HepG2 (cell line): ENCODE measurements around the gene SPTBN5. TPM values are rescaled to one million over a fixed set of nuclear protein-coding genes. Genes with fewer than 3 reads are reported as not detected.

Source experiments
- ATAC-seq: fragments of 200-7000 bp; cut with Tn5 transposase; 3 replicates; pipeline ENCODE4 v1.9.1; 2020; ENCODE audit warnings: mild to moderate bottlenecking, moderate library complexity
- BruUV-seq: library from RNA; stranded (reverse); fragments of 400-500 nt; replicated peaks from 2 replicates; lab custom pipeline; 2021; lab: Mats Ljungman, UMichigan
- CTCF ChIA-PET: fragments of 300-600 bp; formaldehyde crosslinking; extraction: SDS; loops from one replicate; lab custom pipeline; 2021; ENCODE audit warnings: low total read pairs, inconsistent platforms, low intra/inter-chr PET ratio; lab: Yijun Ruan, JAX
- POLR2A ChIA-PET: fragments of 350-600 bp; sonication (Branson Sonifier 250); formaldehyde crosslinking; loops from one replicate; lab custom pipeline; 2020; ENCODE audit warnings: antibody characterized with exemption, inconsistent platforms; lab: Yijun Ruan, JAX
- DNase-seq: peaks from one replicate; pipeline ENCODE4 v3.0.0-alpha.2; 2015; ENCODE audit warnings: low spot score
- FAIRE-seq: peaks from 3 replicates; lab custom pipeline; 2011; peaks lifted over from hg19 to GRCh38; lab: Jason Lieb, UNC
- H2AFZ ChIP-seq: one replicate; pipeline ENCODE4 v1.6.1; 2011; ENCODE audit warnings: low read length, inconsistent platforms
- H3K27ac ChIP-seq: fragments of 300-600 bp; 3 replicates; pipeline ENCODE4 v1.8.0; 2011; ENCODE audit warnings: mixed run types, mild to moderate bottlenecking, mixed read lengths, low read length, inconsistent platforms; ENCODE audit not compliant: insufficient read depth; ENCODE audit errors: extremely low read length
- H3K27me3 ChIP-seq, 2 experiments: fragments of 200-600 bp in 1 of 2; 2 replicates in 1 of 2; 3 replicates in 1 of 2; pipeline versions ENCODE4 v1.6.0 to v1.8.0; 2011; ENCODE audit warnings: low read length in 2 of 2, mild to moderate bottlenecking in 2 of 2, moderate library complexity in 2 of 2, inconsistent platforms in 1 of 2; ENCODE audit not compliant: insufficient read depth in 2 of 2, control insufficient read depth in 1 of 2
- H3K36me3 ChIP-seq, 2 experiments: fragments of 200-600 bp in 1 of 2; replicated peaks in 1 of 2; 2 replicates in 1 of 2; 3 replicates in 1 of 2; pipeline versions ENCODE4 v1.5.1 to v1.8.0; 2011; ENCODE audit warnings: low read length in 2 of 2, inconsistent platforms in 1 of 2; ENCODE audit not compliant: insufficient read depth in 2 of 2, control insufficient read depth in 1 of 2
- H3K4me1 ChIP-seq: 2 replicates; pipeline ENCODE4 v1.5.1; 2012; ENCODE audit warnings: low read length, inconsistent platforms; ENCODE audit not compliant: insufficient read depth
- H3K4me2 ChIP-seq: 2 replicates; pipeline ENCODE4 v1.6.0; 2011; ENCODE audit warnings: low read depth, low read length, inconsistent platforms
- H3K4me3 ChIP-seq, 3 experiments: fragments of 200-600 bp in 1 of 3; sonication (generic), shearing (Covaris generic) in 1 of 3; replicated peaks in 1 of 3; 2 replicates each; pipeline ENCODE4 v1.5.1; 2011 to 2016; ENCODE audit warnings: low read length in 3 of 3, inconsistent platforms in 2 of 3, low read depth in 2 of 3, mild to moderate bottlenecking in 2 of 3, control low read depth in 1 of 3, mixed read lengths in 1 of 3; ENCODE audit not compliant: insufficient read depth in 1 of 3
- H3K79me2 ChIP-seq: one replicate; pipeline ENCODE4 v1.6.1; 2011; ENCODE audit warnings: low read length, inconsistent platforms; ENCODE audit not compliant: insufficient read depth
- H3K9ac ChIP-seq: 2 replicates; pipeline ENCODE4 v1.6.0; 2011; ENCODE audit warnings: mild to moderate bottlenecking, low read depth, low read length, inconsistent platforms; ENCODE audit not compliant: insufficient read depth
- H3K9me3 ChIP-seq: 2 replicates; pipeline ENCODE4 v1.5.1; 2012; ENCODE audit warnings: mild to moderate bottlenecking, low read length
- H4K20me1 ChIP-seq: 2 replicates; pipeline ENCODE4 v1.6.0; 2011; ENCODE audit warnings: inconsistent platforms, mild to moderate bottlenecking, low read length, moderate library complexity; ENCODE audit not compliant: insufficient read depth
- AKAP8 ChIP-seq: sonication (generic); formaldehyde crosslinking; IDR thresholded peaks from 2 replicates; pipeline ENCODE4 v1.5.1; 2020; ENCODE audit warnings: mild to moderate bottlenecking, missing genetic modification reagents
- KDM3A ChIP-seq: IDR thresholded peaks from 2 replicates; pipeline ENCODE4 v1.6.1; 2018; ENCODE audit warnings: low read depth, missing compliant biosample characterization
- MYC ChIP-seq: sonication (generic); formaldehyde crosslinking; IDR thresholded peaks from 2 replicates; pipeline ENCODE4 v1.9.0; 2021; ENCODE audit warnings: missing genetic modification reagents, borderline replicate concordance
- SALL2 ChIP-seq: sonication (generic); formaldehyde crosslinking; IDR thresholded peaks from 2 replicates; pipeline ENCODE4 v1.8.1; 2023; ENCODE audit warnings: mild to moderate bottlenecking, missing genetic modification reagents, inconsistent platforms
- SP1 ChIP-seq, 2 experiments: fragments of 450-650 bp in 1 of 2; sonication (generic) in 1 of 2; formaldehyde crosslinking in 1 of 2; IDR thresholded peaks; 2 replicates each; pipeline versions ENCODE4 v1.4.0 to v1.6.1; 2016 to 2020; ENCODE audit warnings: missing genetic modification reagents in 1 of 2
- TAF1 ChIP-seq: sonication (generic); formaldehyde crosslinking; IDR thresholded peaks from 2 replicates; pipeline ENCODE4 v1.4.0; 2020; ENCODE audit warnings: missing genetic modification reagents
- TOPORS ChIP-seq: sonication (generic); formaldehyde crosslinking; IDR thresholded peaks from 2 replicates; pipeline ENCODE4 v1.8.0; 2023; ENCODE audit warnings: mild to moderate bottlenecking, missing genetic modification reagents
- U2AF2 ChIP-seq: fragments of 200-400 bp; formaldehyde crosslinking; IDR thresholded peaks from 2 replicates; pipeline ENCODE4 v1.6.1; 2017; ENCODE audit warnings: low read depth, mild to moderate bottlenecking, low read length
- ZIK1 ChIP-seq: sonication (generic); formaldehyde crosslinking; IDR thresholded peaks from 2 replicates; pipeline ENCODE4 v1.5.0; 2020; ENCODE audit warnings: mild to moderate bottlenecking, low read depth, missing genetic modification reagents, borderline replicate concordance
- ZNF225 ChIP-seq: sonication (generic); formaldehyde crosslinking; IDR thresholded peaks from 2 replicates; pipeline ENCODE4 v1.4.0; 2020; ENCODE audit warnings: mild to moderate bottlenecking, missing genetic modification reagents
- ZNF563 ChIP-seq: sonication (generic); formaldehyde crosslinking; IDR thresholded peaks from 2 replicates; pipeline ENCODE4 v1.8.0; 2022; ENCODE audit warnings: mild to moderate bottlenecking, moderate library complexity, missing genetic modification reagents
- ZNF674 ChIP-seq: sonication (generic); formaldehyde crosslinking; IDR thresholded peaks from 2 replicates; pipeline ENCODE4 v1.5.0; 2020; ENCODE audit warnings: low read depth, mild to moderate bottlenecking, missing genetic modification reagents
- ZNF780A ChIP-seq: sonication (generic); formaldehyde crosslinking; IDR thresholded peaks from 2 replicates; pipeline ENCODE4 v1.8.0; 2022; ENCODE audit warnings: mild to moderate bottlenecking, missing genetic modification reagents, moderate library complexity
- WGBS: methylation state at CpG from one replicate; pipeline ENCODE4 v1.1.6; 2017; ENCODE audit warnings: low lambda C conversion rate; 5-methylcytosine and 5-hydroxymethylcytosine counted together
- in situ Hi-C: cut with HindIII; loops from 2 replicates; pipeline ENCODE4 v1.10.0; 2017; ENCODE audit warnings: low pct_unique_long_range_greater_than_20kb; ENCODE audit not compliant: extremely low pct_ligation_motif_present
- intact Hi-C: fragments of 100-400 bp; cut with micrococcal nuclease; formaldehyde crosslinking; loops from one replicate; pipeline ENCODE4 v1.10.0; 2022; ENCODE audit not compliant: unreplicated experiment
- polyA plus RNA-seq, 8 experiments: library from polyadenylated mRNA; depleted of rRNA in 3 of 8; stranded (reverse) in 7 of 8; unstranded in 1 of 8; fragments of >200 nt; fragmentation: Illumina TruSeq in 4 of 8; extraction: Trizol in 4 of 8; gene quantifications; 2 replicates each; pipeline versions ENCODE4 v1.2.1 to v1.2.3, GENCODE V29; 2011 to 2016; ENCODE audit warnings: low read depth in 4 of 8, missing spikeins in 1 of 8, mixed read lengths in 1 of 8; ENCODE audit not compliant: insufficient read depth in 1 of 8
- total RNA-seq, 5 experiments: library from RNA; depleted of rRNA; stranded (reverse); fragments of >200 nt; fragmentation: Illumina TruSeq; extraction: Trizol; gene quantifications; 2 replicates each; pipeline ENCODE4 v1.2.3, GENCODE V29; 2016; ENCODE audit warnings: low read depth in 1 of 5
- TF ChIP-seq, protein P1 (sequence below): IDR thresholded peaks from 2 replicates; pipeline ENCODE4 v1.4.0; 2020; ENCODE audit warnings: mild to moderate bottlenecking, missing genetic modification reagents
- TF ChIP-seq, protein P2 (sequence below): sonication (generic); formaldehyde crosslinking; IDR thresholded peaks from 2 replicates; pipeline ENCODE4 v1.4.0; 2020; ENCODE audit warnings: missing genetic modification reagents

The SPTBN5 gene
- total and polyA plus RNA-seq, 2 of the 13 experiments (the other 11 are each of a cell fraction or from before 2014, with no cell fraction given) = 0.01 to 0.07 TPM

DNA sequence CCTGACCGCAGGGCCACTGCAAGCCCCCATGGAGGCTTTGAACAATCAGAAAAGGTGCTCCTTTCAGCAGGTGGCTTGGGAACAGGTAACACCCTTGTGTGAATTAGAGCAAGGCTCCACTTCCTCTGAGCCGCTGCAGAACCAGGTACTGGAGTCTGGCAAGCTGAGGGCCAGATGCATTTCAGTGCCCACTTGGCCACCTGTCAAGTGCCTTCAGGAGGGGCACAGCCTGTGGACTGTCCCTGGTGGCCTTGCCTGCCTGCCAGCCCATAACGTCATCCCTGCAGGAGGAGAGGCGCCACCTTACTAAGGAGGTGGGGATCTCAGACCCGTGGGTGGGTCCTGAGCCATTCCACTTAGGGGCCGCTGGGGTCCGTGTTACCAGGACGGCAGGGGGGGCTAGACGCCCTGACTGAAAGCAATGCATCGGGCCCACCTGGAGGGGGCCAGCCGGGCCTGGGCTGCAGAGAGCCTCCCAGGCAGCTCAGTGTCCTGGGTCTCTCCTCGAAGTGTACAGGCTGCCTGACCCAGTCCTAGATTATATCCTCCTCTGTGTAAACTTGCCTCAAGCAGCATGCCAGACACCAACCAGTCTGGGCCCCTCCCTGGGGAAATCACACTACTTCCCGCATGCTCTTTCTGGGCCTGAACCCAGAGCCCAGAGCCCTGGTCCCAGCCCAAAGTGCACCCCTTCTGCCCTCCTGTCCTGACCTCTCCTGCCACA is 16.1 kb downstream of the SPTBN5 start:
- Histone ChIP-seq H3K4me1 (peaks cover 17% of the 10 kb centered on the region; the same call in 1 of the 2 replicates), H3K9ac (no peak overlapping the region), H3K4me2 (no peak overlapping the region), H3K79me2 (no peaks in the 10 kb centered on the region), H2AFZ (no peak overlapping the region), H4K20me1 (no peaks in the 10 kb centered on the region), H3K4me3 (no peak overlapping the region), H3K27me3 (peaks cover 17 to 83% of the 10 kb centered on the region in 2 experiments; a peak in 4 of 5 replicates), H3K36me3 (no peaks in the 10 kb centered on the region), H3K9me3 (no peaks in the 10 kb centered on the region), H3K27ac (no peak overlapping the region)
- intact Hi-C loops = loop anchor here (1.0 kb wide), 1 partner anchor 27 kb away; no protein-coding TSS in a partner anchor
- FAIRE-seq = no peak
- no peak for DNase-seq
- peak; percentile 40 for ATAC-seq
- no TSS peak for BruUV-seq
- in situ Hi-C loops = no loop called here
- 100% methylated on average over 1 of the region's 13 CpGs for WGBS
- ChIA-PET CTCF (no interaction called here), POLR2A (no interaction called here)
- TF ChIP-seq, protein P1, sequence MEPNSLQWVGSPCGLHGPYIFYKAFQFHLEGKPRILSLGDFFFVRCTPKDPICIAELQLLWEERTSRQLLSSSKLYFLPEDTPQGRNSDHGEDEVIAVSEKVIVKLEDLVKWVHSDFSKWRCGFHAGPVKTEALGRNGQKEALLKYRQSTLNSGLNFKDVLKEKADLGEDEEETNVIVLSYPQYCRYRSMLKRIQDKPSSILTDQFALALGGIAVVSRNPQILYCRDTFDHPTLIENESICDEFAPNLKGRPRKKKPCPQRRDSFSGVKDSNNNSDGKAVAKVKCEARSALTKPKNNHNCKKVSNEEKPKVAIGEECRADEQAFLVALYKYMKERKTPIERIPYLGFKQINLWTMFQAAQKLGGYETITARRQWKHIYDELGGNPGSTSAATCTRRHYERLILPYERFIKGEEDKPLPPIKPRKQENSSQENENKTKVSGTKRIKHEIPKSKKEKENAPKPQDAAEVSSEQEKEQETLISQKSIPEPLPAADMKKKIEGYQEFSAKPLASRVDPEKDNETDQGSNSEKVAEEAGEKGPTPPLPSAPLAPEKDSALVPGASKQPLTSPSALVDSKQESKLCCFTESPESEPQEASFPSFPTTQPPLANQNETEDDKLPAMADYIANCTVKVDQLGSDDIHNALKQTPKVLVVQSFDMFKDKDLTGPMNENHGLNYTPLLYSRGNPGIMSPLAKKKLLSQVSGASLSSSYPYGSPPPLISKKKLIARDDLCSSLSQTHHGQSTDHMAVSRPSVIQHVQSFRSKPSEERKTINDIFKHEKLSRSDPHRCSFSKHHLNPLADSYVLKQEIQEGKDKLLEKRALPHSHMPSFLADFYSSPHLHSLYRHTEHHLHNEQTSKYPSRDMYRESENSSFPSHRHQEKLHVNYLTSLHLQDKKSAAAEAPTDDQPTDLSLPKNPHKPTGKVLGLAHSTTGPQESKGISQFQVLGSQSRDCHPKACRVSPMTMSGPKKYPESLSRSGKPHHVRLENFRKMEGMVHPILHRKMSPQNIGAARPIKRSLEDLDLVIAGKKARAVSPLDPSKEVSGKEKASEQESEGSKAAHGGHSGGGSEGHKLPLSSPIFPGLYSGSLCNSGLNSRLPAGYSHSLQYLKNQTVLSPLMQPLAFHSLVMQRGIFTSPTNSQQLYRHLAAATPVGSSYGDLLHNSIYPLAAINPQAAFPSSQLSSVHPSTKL = no peak
- no peak for TF ChIP-seq KDM3A (CRISPR knock-in tag)
- TF ChIP-seq ZNF225 (CRISPR knock-in tag) = no peak
- no peak for TF ChIP-seq SP1 (IDR thresholded peaks at IDR 0.05)
- no peak for TF ChIP-seq SP1 (CRISPR knock-in tag; IDR thresholded peaks at IDR 0.05)
- TF ChIP-seq U2AF2 = no peak
- no peak for TF ChIP-seq SALL2 (CRISPR knock-in tag)
- no peak for TF ChIP-seq ZNF674 (CRISPR knock-in tag)
- TF ChIP-seq TAF1 (CRISPR knock-in tag) = no peak
- no peak for TF ChIP-seq AKAP8 (CRISPR knock-in tag)
- TF ChIP-seq ZNF563 (CRISPR knock-in tag) = no peak
- TF ChIP-seq ZNF780A = no peak
- TF ChIP-seq ZIK1 (CRISPR knock-in tag) = no peak
- TF ChIP-seq TOPORS (CRISPR knock-in tag) = no peak
- no peak for TF ChIP-seq MYC (CRISPR knock-in tag)
- TF ChIP-seq, protein P2, sequence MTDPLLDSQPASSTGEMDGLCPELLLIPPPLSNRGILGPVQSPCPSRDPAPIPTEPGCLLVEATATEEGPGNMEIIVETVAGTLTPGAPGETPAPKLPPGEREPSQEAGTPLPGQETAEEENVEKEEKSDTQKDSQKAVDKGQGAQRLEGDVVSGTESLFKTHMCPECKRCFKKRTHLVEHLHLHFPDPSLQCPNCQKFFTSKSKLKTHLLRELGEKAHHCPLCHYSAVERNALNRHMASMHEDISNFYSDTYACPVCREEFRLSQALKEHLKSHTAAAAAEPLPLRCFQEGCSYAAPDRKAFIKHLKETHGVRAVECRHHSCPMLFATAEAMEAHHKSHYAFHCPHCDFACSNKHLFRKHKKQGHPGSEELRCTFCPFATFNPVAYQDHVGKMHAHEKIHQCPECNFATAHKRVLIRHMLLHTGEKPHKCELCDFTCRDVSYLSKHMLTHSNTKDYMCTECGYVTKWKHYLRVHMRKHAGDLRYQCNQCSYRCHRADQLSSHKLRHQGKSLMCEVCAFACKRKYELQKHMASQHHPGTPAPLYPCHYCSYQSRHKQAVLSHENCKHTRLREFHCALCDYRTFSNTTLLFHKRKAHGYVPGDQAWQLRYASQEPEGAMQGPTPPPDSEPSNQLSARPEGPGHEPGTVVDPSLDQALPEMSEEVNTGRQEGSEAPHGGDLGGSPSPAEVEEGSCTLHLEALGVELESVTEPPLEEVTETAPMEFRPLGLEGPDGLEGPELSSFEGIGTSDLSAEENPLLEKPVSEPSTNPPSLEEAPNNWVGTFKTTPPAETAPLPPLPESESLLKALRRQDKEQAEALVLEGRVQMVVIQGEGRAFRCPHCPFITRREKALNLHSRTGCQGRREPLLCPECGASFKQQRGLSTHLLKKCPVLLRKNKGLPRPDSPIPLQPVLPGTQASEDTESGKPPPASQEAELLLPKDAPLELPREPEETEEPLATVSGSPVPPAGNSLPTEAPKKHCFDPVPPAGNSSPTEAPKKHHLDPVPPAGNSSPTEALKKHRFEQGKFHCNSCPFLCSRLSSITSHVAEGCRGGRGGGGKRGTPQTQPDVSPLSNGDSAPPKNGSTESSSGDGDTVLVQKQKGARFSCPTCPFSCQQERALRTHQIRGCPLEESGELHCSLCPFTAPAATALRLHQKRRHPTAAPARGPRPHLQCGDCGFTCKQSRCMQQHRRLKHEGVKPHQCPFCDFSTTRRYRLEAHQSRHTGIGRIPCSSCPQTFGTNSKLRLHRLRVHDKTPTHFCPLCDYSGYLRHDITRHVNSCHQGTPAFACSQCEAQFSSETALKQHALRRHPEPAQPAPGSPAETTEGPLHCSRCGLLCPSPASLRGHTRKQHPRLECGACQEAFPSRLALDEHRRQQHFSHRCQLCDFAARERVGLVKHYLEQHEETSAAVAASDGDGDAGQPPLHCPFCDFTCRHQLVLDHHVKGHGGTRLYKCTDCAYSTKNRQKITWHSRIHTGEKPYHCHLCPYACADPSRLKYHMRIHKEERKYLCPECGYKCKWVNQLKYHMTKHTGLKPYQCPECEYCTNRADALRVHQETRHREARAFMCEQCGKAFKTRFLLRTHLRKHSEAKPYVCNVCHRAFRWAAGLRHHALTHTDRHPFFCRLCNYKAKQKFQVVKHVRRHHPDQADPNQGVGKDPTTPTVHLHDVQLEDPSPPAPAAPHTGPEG (CRISPR knock-in tag) = no peak
